ENCODE measurements around the gene SCAPER.
"Not testable (repeated sequence)": the region's sequence is repeated elsewhere in the genome, so short reads cannot be mapped to it uniquely, and the experiment has no call there.

SCAPER gene

DNA sequence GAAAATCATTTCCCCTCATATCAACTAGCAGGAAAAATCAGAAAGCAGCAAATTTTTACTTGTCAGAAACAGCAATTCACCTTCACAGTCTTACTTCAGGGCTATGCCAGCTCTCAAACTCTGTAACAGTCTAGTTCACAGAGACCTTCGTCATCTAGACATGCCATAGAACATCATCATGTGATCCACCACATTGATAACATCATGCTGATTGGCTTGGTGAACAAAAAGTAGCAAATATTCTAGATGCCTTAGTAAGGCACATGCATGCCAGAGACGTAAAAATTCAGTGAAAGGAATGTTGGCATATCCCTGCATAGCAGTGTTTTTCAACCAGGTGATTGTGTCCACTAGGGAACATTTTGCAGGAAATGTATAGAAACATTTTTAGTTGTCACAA is 8.6 kb upstream of the SCAPER start:
- no peak for DNase-seq (ENCODE audit: low spot score)

DNA sequence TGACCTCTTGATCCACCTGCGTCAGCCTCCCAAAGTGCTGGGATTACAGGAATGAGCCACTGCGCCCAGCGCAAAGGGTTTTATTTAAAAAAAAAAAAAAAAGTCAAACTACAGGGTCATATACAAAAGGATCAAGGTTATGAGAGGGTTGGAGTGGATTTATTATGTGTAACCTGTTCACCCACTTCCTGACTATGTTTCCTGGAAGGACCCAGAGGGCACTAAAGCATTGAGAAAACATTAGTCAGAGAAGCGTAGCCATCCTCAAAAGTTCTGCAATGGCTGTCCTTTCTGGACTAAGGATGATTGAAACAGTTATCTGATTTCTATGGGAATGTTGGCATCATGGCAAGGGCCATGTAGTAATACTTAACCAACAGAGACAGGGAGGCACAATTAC is 7.3 kb upstream of the SCAPER start:
- DNase-seq (ENCODE audit: low spot score) = no peak

DNA sequence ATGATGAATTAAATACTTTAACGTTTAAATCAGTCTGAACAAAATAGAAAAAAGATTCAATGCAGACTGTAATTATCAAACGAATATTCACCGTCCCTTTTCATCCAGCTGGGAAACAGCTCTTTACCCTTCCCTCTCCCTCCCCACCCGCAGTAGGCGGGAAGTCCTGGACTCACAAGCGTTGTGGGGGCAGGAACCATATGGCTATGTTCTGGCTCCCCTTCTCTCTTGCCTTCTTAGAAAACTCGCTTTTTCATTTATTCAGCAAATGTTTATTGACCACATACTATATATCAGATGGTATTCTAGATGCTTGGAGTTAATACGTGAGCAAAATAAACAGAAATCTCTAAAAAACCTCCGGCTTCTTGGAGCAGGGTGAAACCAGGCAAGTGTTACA is 715 bp upstream of the SCAPER start:
- no peak for DNase-seq (ENCODE audit: low spot score)

GRCh38 chr15:76904461-76905012 is 603 bp downstream of the SCAPER start:
- peak; percentile 32 for DNase-seq (ENCODE audit: low spot score)

DNA sequence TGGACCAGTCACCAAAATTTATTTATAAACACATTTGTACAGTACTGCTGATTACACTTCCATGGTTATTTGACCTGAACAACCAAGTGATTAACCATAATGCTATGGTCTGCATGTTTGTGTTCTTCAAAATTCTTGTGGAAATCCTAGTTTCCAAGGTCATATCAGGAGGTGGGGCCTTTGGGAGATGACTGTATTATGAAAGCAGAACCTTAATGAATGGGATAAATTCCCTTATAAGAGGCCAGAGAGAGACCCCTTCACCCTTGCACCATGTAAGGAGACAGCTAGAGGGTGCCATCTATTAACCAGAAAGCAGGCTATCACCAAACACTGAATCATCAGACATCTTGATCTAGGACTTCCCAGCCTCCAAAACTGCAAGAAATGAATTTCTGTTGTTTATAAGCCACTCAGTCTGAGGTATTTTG is 1.9 kb downstream of the SCAPER start:
- peak; percentile 12 for DNase-seq (ENCODE audit: low spot score)

GRCh38 chr15:76901965-76902364 is 3.2 kb downstream of the SCAPER start:
- no peak for DNase-seq (ENCODE audit: low spot score)

DNA sequence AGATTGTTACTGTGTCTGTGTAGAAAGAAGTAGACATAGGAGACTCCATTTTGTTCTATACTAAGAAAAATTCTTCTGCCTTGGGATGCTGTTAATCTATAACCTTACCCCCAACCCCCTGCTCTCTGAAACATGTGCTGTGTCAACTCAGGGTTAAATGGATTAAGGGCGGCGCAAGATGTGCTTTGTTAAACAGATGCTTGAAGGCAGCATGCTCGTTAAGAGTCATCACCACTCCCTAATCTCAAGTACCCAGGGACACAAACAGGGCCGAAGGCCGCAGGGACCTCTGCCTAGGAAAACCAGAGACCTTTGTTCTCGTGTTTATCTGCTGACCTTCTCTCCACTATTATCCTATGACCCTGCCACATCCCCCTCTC is 5.2 kb downstream of the SCAPER start:
- not testable (repeated sequence) for DNase-seq (ENCODE audit: low spot score)

DNA sequence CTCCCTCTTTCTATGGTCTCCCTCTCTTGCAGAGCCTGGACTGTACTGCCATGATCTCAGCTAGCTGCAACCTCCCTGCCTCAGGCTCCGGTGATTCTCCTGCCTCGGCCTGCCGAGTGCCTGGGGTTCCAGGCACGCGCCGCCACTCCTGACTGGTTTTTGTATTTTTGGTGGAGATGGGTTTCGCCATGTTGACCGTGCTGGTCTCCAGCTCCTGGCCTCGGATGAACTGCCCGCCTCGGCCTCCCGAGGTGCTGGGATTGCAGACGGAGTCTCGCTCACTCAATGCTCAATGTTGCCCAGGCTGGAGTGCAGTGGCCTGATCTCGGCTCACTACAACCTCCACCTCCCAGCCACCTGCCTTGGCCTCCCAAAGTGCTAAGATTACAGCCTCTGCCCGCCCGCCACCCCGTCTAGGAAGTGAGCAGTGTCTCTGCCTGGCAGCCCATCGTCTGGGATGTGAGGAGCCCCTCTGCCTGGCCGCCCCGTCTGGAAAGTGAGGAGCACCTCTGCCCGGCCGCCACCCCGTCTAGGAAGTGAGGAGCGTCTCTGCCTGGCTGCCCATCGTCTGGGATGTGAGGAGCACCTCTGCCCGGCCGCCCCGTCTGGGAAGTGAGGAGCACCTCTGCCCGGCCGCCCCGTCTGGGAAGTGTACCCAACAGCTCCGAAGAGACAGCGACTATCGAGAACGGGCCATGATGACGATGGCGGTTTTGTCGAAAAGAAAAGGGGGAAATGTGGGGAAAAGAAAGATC is 5.8 kb downstream of the SCAPER start:
- not testable (repeated sequence) for DNase-seq (ENCODE audit: low spot score)

- no peak for DNase-seq (ENCODE audit: low spot score)
Measured at GRCh38 chr15:76898102-76898501, 7.0 kb downstream of the SCAPER start.

GRCh38 chr15:76894174-76894573 is 11.0 kb downstream of the SCAPER start:
- DNase-seq (ENCODE audit: low spot score) = no peak

DNA sequence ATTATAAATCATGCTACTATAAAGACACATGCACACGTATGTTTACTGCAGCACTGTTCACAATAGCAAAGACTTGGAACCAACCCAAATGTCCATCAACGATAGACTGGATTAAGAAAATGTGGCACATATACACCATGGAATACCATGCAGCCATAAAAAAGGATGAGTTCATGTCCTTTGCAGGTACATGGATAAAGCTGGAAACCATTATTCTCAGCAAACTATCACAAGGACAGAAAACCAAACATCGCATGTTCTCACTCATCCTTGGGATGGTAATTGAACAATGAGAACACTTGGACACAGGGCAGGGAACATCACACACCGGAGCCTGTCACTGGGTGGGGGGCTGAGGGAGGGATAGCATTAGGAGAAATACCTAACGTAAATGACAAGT is 12.3 kb downstream of the SCAPER start:
- not testable (repeated sequence) for DNase-seq (ENCODE audit: low spot score)

DNA sequence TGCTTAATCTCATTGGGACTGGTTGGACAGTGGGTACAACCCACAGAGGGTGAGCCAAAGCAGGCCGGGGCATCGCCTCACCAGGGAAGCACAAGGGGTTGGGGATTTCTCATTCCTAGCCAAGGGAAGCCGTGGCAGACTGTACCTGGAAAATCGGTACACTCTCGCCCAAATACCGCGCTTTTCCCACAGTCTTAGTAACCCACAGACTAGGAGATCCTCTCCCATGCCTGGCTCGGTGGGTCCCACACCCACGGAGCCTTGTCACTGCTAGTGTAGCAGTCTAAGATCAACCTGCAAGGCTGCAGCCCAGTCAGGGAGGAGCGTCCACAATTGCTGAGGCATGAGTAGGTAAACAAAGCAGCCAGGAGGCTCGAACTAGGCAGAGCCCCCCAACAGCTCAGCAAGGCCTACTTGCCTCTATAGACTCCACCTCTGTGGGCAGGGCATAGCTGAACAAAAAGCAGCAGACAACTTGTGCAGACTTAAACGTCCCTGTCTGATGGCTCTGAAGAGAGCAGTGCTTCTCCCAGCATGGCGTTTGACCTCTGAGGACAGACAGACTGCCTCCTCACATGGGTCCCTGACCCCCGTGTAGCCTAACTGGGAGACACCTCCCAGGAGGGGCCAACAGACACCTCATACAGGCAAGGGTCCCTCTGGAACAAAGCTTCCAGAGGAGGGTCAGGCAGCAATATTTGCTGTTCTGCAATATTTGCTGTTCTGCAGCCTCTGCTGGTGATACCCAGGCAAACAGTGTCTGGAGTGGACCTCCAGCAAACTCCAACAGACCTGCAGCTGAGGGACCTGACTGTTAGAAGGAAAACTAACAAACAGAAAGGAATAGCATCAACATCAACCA is 17.6 kb downstream of the SCAPER start:
- not testable (repeated sequence) for DNase-seq (ENCODE audit: low spot score)

DNA sequence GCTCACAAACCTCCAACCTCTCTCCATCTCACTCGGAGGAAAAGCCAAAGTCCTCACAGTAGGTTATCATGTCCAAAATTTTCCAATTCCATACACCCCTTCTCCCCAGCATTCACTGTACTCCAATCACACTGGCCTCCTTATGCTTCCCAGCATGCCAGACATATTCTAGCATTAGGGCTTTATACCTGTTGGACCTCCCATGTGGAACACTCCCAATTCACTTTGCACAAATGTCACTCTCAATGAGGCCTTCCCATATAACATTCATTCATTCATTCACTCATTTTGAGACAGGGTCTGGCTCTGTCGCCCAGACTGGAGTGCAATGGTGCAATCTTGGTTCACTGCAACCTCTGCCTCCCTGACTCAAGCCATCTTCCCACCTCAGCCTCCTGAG is 19.9 kb downstream of the SCAPER start:
- DNase-seq (ENCODE audit: low spot score) = no peak

DNA sequence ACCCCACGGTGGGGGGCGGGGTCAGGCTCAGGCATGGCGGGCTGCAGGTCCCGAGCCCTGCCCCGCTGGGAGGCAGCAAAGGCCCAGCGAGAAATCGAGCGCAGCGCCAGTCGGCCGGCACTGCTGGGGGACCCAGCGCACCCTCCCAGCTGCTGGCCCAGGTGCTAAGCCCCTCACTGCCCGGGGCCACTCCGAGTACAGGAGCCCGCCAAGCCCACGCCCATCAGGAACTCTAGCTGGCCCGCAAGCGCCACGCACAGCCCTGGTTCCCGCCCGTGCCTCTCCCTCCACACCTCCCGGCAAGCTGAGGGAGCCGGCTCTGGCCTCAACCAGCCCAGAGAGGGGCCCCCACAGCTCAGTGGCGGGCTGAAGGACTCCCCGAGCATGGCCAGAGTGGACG is 29.2 kb downstream of the SCAPER start:
- DNase-seq (ENCODE audit: low spot score) = no peak

DNA sequence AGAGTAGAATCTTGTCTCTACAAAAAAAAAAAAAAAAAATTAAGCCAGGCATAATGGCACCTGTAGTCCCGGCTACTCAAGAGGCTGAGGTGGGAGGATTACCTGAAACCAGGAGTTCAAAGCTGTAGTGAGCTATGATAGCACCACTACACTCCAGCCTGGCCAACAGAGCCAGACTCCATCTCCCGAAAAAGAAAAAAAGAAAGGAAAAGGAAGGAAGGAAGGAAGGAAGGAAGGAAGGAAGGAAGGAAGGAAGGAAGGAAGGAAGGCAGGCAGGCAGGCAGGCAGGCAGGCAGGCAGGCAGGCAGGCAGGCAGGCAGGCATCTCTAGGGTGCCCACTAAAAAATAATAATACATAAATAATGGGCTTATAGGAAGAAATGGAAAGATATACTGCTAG is 32.1 kb downstream of the SCAPER start:
- not testable (repeated sequence) for DNase-seq (ENCODE audit: low spot score)

DNA sequence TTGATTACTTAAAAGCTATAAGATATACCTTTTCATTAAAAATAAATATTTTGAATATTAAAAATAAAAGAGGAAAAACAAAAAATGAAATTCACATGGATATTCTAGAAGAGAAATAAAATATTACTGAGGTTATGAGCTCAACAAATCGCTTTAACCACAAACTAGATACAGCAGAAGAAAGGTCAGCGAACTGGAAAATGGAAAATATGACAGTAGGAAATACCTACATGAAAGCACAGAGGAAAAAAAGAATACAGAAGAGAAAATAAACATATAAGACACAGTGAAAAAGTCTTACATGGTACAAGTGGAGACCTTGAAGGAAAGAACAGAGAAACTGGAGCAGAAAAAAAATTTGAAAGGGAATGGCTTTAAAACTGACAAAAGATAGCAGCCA is 33.2 kb downstream of the SCAPER start:
- DNase-seq (ENCODE audit: low spot score) = no peak

DNA sequence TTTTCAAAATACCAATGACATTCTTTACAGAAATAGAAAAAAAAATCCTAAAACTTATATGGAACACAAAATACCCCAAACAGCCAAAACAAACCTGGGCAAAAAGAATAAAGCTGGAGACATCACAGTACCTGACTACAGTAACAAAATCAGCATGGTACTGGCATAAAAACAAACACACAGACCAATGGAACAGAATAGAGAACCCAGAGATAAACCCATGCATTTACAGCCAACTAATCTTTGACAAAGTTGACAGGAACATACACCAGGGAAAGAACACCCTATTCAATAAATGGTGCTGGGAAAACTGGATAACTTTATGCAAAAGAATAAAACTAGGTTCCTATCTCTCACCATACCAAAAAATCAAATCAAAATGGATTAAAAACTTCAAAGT is 36.4 kb downstream of the SCAPER start:
- no peak for DNase-seq (ENCODE audit: low spot score)

- DNase-seq (ENCODE audit: low spot score) = peak; percentile 37
Measured at GRCh38 chr15:76866716-76867321, 38.3 kb downstream of the SCAPER start.

DNA sequence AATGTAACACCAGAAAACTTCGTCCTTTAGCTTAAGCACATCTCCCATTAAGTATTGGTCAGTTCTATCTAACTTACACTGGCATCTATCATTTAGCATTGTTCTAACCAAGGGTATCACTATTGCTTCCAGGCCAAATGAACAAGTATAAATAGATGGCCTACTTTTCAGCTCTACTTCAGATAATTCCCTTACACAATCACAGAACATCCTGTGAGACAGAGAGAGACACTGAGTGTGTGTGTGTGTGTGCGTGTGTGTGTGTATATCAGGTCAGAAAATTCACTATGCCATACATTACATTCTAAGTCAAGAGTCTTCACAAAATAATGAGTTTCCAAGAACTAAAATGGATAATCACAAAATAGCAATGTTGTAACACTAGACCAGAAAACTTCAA is 39.1 kb downstream of the SCAPER start:
- no peak for DNase-seq (ENCODE audit: low spot score)

GRCh38 chr15:76865548-76865991 is 39.6 kb downstream of the SCAPER start:
- no peak for DNase-seq (ENCODE audit: low spot score)

DNA sequence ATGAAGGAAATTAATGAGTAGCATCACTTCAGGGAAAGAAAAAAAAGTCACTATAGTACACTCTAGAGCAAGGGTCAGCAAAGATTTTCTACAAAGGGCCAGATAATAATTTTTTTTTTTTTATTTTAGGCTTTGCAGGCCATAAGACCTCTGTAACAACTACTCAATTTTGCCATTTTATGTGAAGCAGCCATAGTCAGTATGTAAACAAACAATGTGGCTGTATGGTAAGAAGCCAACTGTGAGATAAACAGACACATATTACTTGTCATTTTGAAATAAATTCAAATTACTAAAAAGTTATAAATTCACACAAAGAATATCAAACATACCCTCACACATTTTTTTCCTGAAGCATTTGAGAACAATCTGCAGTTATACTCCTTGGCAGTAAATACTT is 40.6 kb downstream of the SCAPER start:
- DNase-seq (ENCODE audit: low spot score) = no peak

DNA sequence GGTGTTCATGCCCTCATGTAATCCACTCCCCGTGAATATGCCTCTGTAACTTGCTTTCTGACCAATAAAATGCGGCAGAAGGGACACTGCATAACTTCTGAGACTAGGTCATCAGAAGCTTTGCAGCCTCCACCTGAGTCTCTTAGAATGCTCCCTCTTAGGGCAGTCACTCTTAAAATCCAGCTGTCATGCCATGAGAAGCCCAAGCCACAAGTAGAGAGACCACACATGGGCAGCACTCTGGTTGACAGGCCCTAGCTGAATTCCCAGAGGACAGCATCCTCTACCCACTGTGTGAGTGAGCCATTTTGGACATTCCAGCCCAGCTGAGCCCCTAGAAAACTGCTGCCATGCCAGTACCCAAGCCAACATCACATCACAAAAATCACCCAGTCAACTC is 41.4 kb downstream of the SCAPER start:
- no peak for DNase-seq (ENCODE audit: low spot score)

DNA sequence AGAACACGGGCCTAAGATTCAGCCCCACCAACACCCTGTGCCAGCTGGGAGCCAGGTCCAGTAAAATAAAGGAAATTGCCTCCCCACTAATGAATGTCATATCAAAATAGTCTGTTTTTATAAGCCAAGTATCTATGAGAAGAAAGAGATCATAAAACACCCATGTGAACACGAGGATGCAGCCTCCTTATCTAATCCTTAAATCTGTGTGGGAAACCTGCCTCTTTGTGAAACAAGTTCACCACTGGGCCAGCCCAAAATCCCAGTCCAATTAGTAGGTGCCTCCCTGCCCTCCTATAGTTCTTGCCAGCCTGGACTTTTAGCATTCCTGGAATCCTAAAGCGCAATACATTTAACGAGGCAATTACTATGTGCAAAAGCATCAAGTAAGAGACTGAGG is 42.0 kb downstream of the SCAPER start:
- no peak for DNase-seq (ENCODE audit: low spot score)

Data from AG20443 (cell line).